ENCODE measurements around the gene MAZ. TPM values are rescaled to one million over a fixed set of nuclear protein-coding genes. Genes with fewer than 3 reads are reported as not detected.

Gene MAZ
- total RNA-seq, 1 donor from 2014 or later = 247 TPM

- H3K27ac Mint-ChIP-seq (ENCODE audit: unreplicated experiment) = peak overlapping the region; percentile 63
- peak overlapping the region; percentile 84 for H3K9ac ChIP-seq (ENCODE audit: low read length)
- H3K9me3 Mint-ChIP-seq (ENCODE audit: unreplicated experiment) = no peaks in the 10 kb centered on the region
- H3K36me3 Mint-ChIP-seq (ENCODE audit: low read depth, unreplicated experiment) = peaks cover 9% of the 10 kb centered on the region
- peaks cover 32% of the 10 kb centered on the region for H3K4me1 Mint-ChIP-seq (ENCODE audit: low read depth, unreplicated experiment)
- H3K4me3 Mint-ChIP-seq (ENCODE audit: unreplicated experiment) = peak overlapping the region; percentile 91
- TF ChIP-seq EZH2 (IDR thresholded peaks at IDR 0.05; ENCODE audit: insufficient read depth, low read length) (no peak), CTCF (IDR thresholded peaks at IDR 0.05; ENCODE audit: insufficient read depth, low read depth, low read length) (peak; percentile 27)
- H3K27ac ChIP-seq (ENCODE audit: low read depth, low read length) = peak overlapping the region; percentile 68
- peak overlapping the region; percentile 77 for H3K4me3 ChIP-seq (ENCODE audit: insufficient read depth, low read depth, low read length)
- FAIRE-seq (no peak), DNase-seq (ENCODE audit: low read depth) (peak; percentile 89)
- peak overlapping the region; percentile 93 for H3K4me2 ChIP-seq (ENCODE audit: low read length)
- no peaks in the 10 kb centered on the region for H3K27me3 Mint-ChIP-seq (ENCODE audit: low read depth, unreplicated experiment)
- peaks cover under 1% of the 10 kb centered on the region for H3K36me3 ChIP-seq (ENCODE audit: insufficient read depth, low read length)
- H3K9me3 ChIP-seq (ENCODE audit: insufficient read depth, low read depth, low read length) = no peaks in the 10 kb centered on the region
- peaks cover 34% of the 10 kb centered on the region for H4K20me1 ChIP-seq (ENCODE audit: insufficient read depth, low read length)
- peaks cover 34% of the 10 kb centered on the region for H3K79me2 ChIP-seq (ENCODE audit: insufficient read depth, low read length)
- H3K4me1 ChIP-seq (ENCODE audit: insufficient read depth, low read length) = peaks cover 40% of the 10 kb centered on the region
- peak overlapping the region; percentile 14 for H2AFZ ChIP-seq (ENCODE audit: low read depth, low read length)
- no peaks in the 10 kb centered on the region for H3K27me3 ChIP-seq (ENCODE audit: insufficient read depth, low read length)
Observed at GRCh38 chr16:29807426-29808218, 1.3 kb downstream of the MAZ start.

GRCh38 chr16:29808219-29808900, 2.0 kb downstream of the MAZ start:
- H3K79me2 ChIP-seq (ENCODE audit: insufficient read depth, low read length) = peaks cover 34% of the 10 kb centered on the region
- DNase-seq (ENCODE audit: low read depth) = no peak
- peaks cover 40% of the 10 kb centered on the region for H3K4me1 ChIP-seq (ENCODE audit: insufficient read depth, low read length)
- peaks cover 34% of the 10 kb centered on the region for H4K20me1 ChIP-seq (ENCODE audit: insufficient read depth, low read length)
- no peaks in the 10 kb centered on the region for H3K27me3 ChIP-seq (ENCODE audit: insufficient read depth, low read length)
- peak overlapping the region; percentile 93 for H3K4me2 ChIP-seq (ENCODE audit: low read length)
- TF ChIP-seq EZH2 (IDR thresholded peaks at IDR 0.05; ENCODE audit: insufficient read depth, low read length) (no peak), CTCF (IDR thresholded peaks at IDR 0.05; ENCODE audit: insufficient read depth, low read depth, low read length) (no peak)
- H3K36me3 ChIP-seq (ENCODE audit: insufficient read depth, low read length) = no peaks in the 10 kb centered on the region
- peak overlapping the region; percentile 68 for H3K27ac ChIP-seq (ENCODE audit: low read depth, low read length)
- Mint-ChIP-seq H3K4me1 (ENCODE audit: low read depth, unreplicated experiment) (peaks cover 32% of the 10 kb centered on the region), H3K9me3 (ENCODE audit: unreplicated experiment) (no peaks in the 10 kb centered on the region), H3K36me3 (ENCODE audit: low read depth, unreplicated experiment) (peaks cover 9% of the 10 kb centered on the region), H3K4me3 (ENCODE audit: unreplicated experiment) (peak overlapping the region; percentile 91), H3K27me3 (ENCODE audit: low read depth, unreplicated experiment) (no peaks in the 10 kb centered on the region), H3K27ac (ENCODE audit: unreplicated experiment) (peak overlapping the region; percentile 63)
- H3K4me3 ChIP-seq (ENCODE audit: insufficient read depth, low read depth, low read length) = peak overlapping the region; percentile 77
- H3K9me3 ChIP-seq (ENCODE audit: insufficient read depth, low read depth, low read length) = no peaks in the 10 kb centered on the region
- FAIRE-seq = no peak
- H2AFZ ChIP-seq (ENCODE audit: low read depth, low read length) = no peak overlapping the region
- H3K9ac ChIP-seq (ENCODE audit: low read length) = peak overlapping the region; percentile 84

Measured in astrocyte (in vitro differentiated cells and primary cell).